ENCODE results near the gene LMOD1. TPM values are rescaled to one million over a fixed set of nuclear protein-coding genes. Genes with fewer than 3 reads are reported as not detected.

The LMOD1 gene
- total RNA-seq, 1 experiment from 2014 or later: not detected

DNA sequence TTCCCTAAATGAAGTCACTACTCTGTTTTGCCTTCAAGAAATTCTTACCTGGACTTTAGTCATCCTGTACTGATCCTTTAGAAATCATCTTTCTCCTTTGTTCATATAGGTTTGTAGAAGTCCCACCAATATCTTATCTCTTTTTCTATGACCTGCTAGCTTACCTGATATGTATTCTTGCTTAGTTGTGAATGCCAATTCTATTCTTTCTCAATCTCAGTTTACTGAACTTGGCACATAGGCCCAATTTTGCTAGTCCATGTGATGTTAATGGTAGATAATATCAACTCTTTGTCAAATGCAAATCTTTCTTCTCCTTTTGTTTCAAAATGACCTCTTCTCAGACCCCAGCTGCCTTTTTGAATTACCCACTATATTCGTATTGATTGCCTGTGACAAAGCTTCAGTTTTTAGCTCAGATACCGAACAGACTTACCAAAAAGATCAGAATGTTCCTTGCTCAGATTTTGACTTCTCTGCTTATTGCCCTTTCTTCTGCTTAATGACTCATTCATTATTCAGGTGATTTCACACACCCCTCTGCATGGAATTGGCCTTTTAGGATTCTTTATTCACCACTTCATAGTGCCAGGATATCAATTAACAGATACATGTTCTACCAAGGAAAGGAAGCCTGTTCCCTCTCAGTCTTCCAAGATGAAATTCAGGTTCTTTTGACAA, 96.8 kb downstream of the LMOD1 start:
- H3K4me1 ChIP-seq (ENCODE audit: low read length): peaks cover 15% of the 10 kb centered on the region
- H3K27me3 ChIP-seq (ENCODE audit: low read length): no peaks in the 10 kb centered on the region
- H3K79me2 ChIP-seq (ENCODE audit: low read length): peaks cover 59% of the 10 kb centered on the region
- no peaks in the 10 kb centered on the region for H3K9me3 ChIP-seq (ENCODE audit: low read length)
- H3K4me2 ChIP-seq (ENCODE audit: low read depth, low read length, poor library complexity, severe bottlenecking): no peak overlapping the region
- no peak for DNase-seq
- no peaks in the 10 kb centered on the region for H3K9me2 ChIP-seq (replicated peaks; ENCODE audit: insufficient read depth, low read length)
- H4K20me1 ChIP-seq (ENCODE audit: insufficient read depth, low read depth, low read length): peaks cover 4% of the 10 kb centered on the region; the same call in 1 of the 2 replicates
- no peak overlapping the region for H3K27ac ChIP-seq (ENCODE audit: low read length)
- no peak overlapping the region for H3K9ac ChIP-seq (ENCODE audit: low read length)
- no peak overlapping the region for H3K4me3 ChIP-seq (ENCODE audit: low read length)
- H2AFZ ChIP-seq (ENCODE audit: low read length): no peak overlapping the region
- H3K36me3 ChIP-seq (ENCODE audit: insufficient read depth, low read length): peaks cover 58% of the 10 kb centered on the region; the same call in 1 of the 2 replicates

- H3K79me2 ChIP-seq (ENCODE audit: low read length): peaks cover 72% of the 10 kb centered on the region
- H4K20me1 ChIP-seq (ENCODE audit: insufficient read depth, low read depth, low read length): peaks cover 4% of the 10 kb centered on the region; the same call in 1 of the 2 replicates
- H3K9me2 ChIP-seq (replicated peaks; ENCODE audit: insufficient read depth, low read length): no peaks in the 10 kb centered on the region
- no peaks in the 10 kb centered on the region for H3K27me3 ChIP-seq (ENCODE audit: low read length)
- DNase-seq: no peak
- H3K36me3 ChIP-seq (ENCODE audit: insufficient read depth, low read length): peaks cover 53% of the 10 kb centered on the region; the same call in 1 of the 2 replicates
- peaks cover 15% of the 10 kb centered on the region for H3K4me1 ChIP-seq (ENCODE audit: low read length)
- no peak overlapping the region for H3K9ac ChIP-seq (ENCODE audit: low read length)
- H2AFZ ChIP-seq (ENCODE audit: low read length): no peak overlapping the region
- no peak overlapping the region for H3K4me3 ChIP-seq (ENCODE audit: low read length)
- H3K27ac ChIP-seq (ENCODE audit: low read length): no peak overlapping the region
- no peak overlapping the region for H3K4me2 ChIP-seq (ENCODE audit: low read depth, low read length, poor library complexity, severe bottlenecking)
- no peaks in the 10 kb centered on the region for H3K9me3 ChIP-seq (ENCODE audit: low read length)
These were observed 98.1 kb downstream of the LMOD1 start for GRCh38 chr1:201848230-201848629.

GRCh38 chr1:201847150-201847549, 99.2 kb downstream of the LMOD1 start:
- Histone ChIP-seq H3K36me3 (ENCODE audit: insufficient read depth, low read length) (peaks cover 49% of the 10 kb centered on the region; the same call in 1 of the 2 replicates), H3K27ac (ENCODE audit: low read length) (no peak overlapping the region), H3K9ac (ENCODE audit: low read length) (no peak overlapping the region), H3K4me3 (ENCODE audit: low read length) (no peak overlapping the region), H4K20me1 (ENCODE audit: insufficient read depth, low read depth, low read length) (peaks cover 14% of the 10 kb centered on the region; the same call in 1 of the 2 replicates), H2AFZ (ENCODE audit: low read length) (no peak overlapping the region), H3K4me1 (ENCODE audit: low read length) (peaks cover 25% of the 10 kb centered on the region), H3K27me3 (ENCODE audit: low read length) (no peaks in the 10 kb centered on the region), H3K9me3 (ENCODE audit: low read length) (no peaks in the 10 kb centered on the region), H3K9me2 (replicated peaks; ENCODE audit: insufficient read depth, low read length) (no peaks in the 10 kb centered on the region), H3K79me2 (ENCODE audit: low read length) (peaks cover 83% of the 10 kb centered on the region), H3K4me2 (ENCODE audit: low read depth, low read length, poor library complexity, severe bottlenecking) (no peak overlapping the region)
- DNase-seq: no peak

Small RNAs within 50 kb of the gene (small RNA-seq; reads per million reads assigned to genes)
- gene MIR6739: not detected
- not detected for gene RF00156

Other genes starting within 250 kb of the LMOD1 start
- gene IPO9, start 117.4 kb downstream of the LMOD1 start, total RNA-seq (2014; rRNA removed; shearing (Covaris generic); ENCODE audit: low replicate concordance): 19.4 and 22.7 TPM in 2 replicates
- gene SHISA4, start 57.6 kb downstream of the LMOD1 start, total RNA-seq (2014; rRNA removed; shearing (Covaris generic); ENCODE audit: low replicate concordance): 0.51 TPM in 1 of 2 replicates, not detected in the other
- 35.6 and 39.8 TPM in 2 replicates for gene TIMM17A, start 9.0 kb upstream of the LMOD1 start, total RNA-seq (2014; rRNA removed; shearing (Covaris generic); ENCODE audit: low replicate concordance)
- gene RNPEP, start 36.1 kb upstream of the LMOD1 start, total RNA-seq (2014; rRNA removed; shearing (Covaris generic); ENCODE audit: low replicate concordance): 49.2 and 50.3 TPM in 2 replicates
- 0.19 and 0.76 TPM in 2 replicates for gene ELF3, start 64.0 kb upstream of the LMOD1 start, total RNA-seq (2014; rRNA removed; shearing (Covaris generic); ENCODE audit: low replicate concordance)
- not detected in 2 replicates for gene GPR37L1, start 176.4 kb upstream of the LMOD1 start, total RNA-seq (2014; rRNA removed; shearing (Covaris generic); ENCODE audit: low replicate concordance)
- 26.7 and 44.9 TPM in 2 replicates for gene ARL8A, start 198.2 kb upstream of the LMOD1 start, total RNA-seq (2014; rRNA removed; shearing (Covaris generic); ENCODE audit: low replicate concordance)
- gene PTPN7, start 214.1 kb upstream of the LMOD1 start, total RNA-seq (2014; rRNA removed; shearing (Covaris generic); ENCODE audit: low replicate concordance): 33.4 and 39.2 TPM in 2 replicates
- gene LGR6, start 247.3 kb upstream of the LMOD1 start, total RNA-seq (2014; rRNA removed; shearing (Covaris generic); ENCODE audit: low replicate concordance): not detected in 2 replicates